A673 (cell line): Measurements from ENCODE around the gene SLC35D2. TPM values are rescaled to one million over a fixed set of nuclear protein-coding genes. Genes with fewer than 3 reads are reported as not detected.

Experiments
- BruUV-seq: library from RNA; stranded (reverse); fragments of 400-500 nt; replicated peaks from 2 replicates; lab custom pipeline; 2021; lab: Mats Ljungman, UMichigan
- CTCF ChIA-PET: fragments of 300-600 bp; sonication (Branson Sonifier 250); formaldehyde crosslinking; loops from one replicate; lab custom pipeline; 2022; ENCODE audit warnings: antibody characterized with exemption; lab: Charles Lee
- POLR2A ChIA-PET: fragments of 300-600 bp; sonication (Branson Sonifier 250); formaldehyde crosslinking; loops from one replicate; lab custom pipeline; 2022; ENCODE audit warnings: antibody characterized with exemption; ENCODE audit not compliant: low non-redundant PET; lab: Charles Lee
- DNase-seq: peaks from one replicate; pipeline ENCODE4 v3.0.0-alpha.2; 2015; ENCODE audit warnings: low spot score
- H3K27ac ChIP-seq: fragments of 200-600 bp; sonication (generic); 2 replicates; pipeline ENCODE4 v1.5.1; 2016; ENCODE audit warnings: mixed run types, low read depth, mild to moderate bottlenecking, mixed read lengths, antibody characterized with exemption, low read length; ENCODE audit not compliant: poor library complexity, severe bottlenecking
- H3K27me3 ChIP-seq: fragments of 200-600 bp; sonication (generic); replicated peaks from 2 replicates; pipeline ENCODE4 v1.6.1; 2017; ENCODE audit warnings: mixed run types, low read depth, mild to moderate bottlenecking, mixed read lengths, antibody characterized with exemption, low read length; ENCODE audit not compliant: insufficient read depth, poor library complexity
- H3K36me3 ChIP-seq: fragments of 200-600 bp; sonication (generic); 2 replicates; pipeline ENCODE4 v1.6.1; 2016; ENCODE audit warnings: mixed run types, mild to moderate bottlenecking, mixed read lengths, antibody characterized with exemption, low read length; ENCODE audit not compliant: insufficient read depth, poor library complexity, severe bottlenecking
- H3K4me1 ChIP-seq: fragments of 200-600 bp; sonication (generic); 2 replicates; pipeline ENCODE4 v1.6.1; 2017; ENCODE audit warnings: mixed run types, mild to moderate bottlenecking, mixed read lengths, antibody characterized with exemption, low read length; ENCODE audit not compliant: insufficient read depth, poor library complexity, severe bottlenecking
- H3K4me3 ChIP-seq: fragments of 200-600 bp; sonication (generic); 2 replicates; pipeline ENCODE4 v1.5.1; 2016; ENCODE audit warnings: low read depth, mixed run types, mild to moderate bottlenecking, mixed read lengths, low read length; ENCODE audit not compliant: poor library complexity, severe bottlenecking
- H3K9me3 ChIP-seq: fragments of 200-600 bp; sonication (generic); 2 replicates; pipeline ENCODE4 v1.6.1; 2016; ENCODE audit warnings: mixed run types, low read depth, mild to moderate bottlenecking, mixed read lengths, antibody characterized with exemption, low read length; ENCODE audit not compliant: poor library complexity, severe bottlenecking
- EZH2 ChIP-seq: fragments of 200-600 bp; sonication (generic); IDR thresholded peaks from 2 replicates; pipeline ENCODE4 v1.6.1; 2017; ENCODE audit warnings: borderline replicate concordance, low read depth, mild to moderate bottlenecking, mixed read lengths, antibody characterized with exemption, low read length; ENCODE audit not compliant: poor library complexity, severe bottlenecking
- intact Hi-C: fragments of 100-400 bp; cut with micrococcal nuclease; formaldehyde crosslinking; loops from one replicate; pipeline ENCODE4 v1.10.0; 2022; ENCODE audit not compliant: unreplicated experiment
- total RNA-seq: library from RNA; stranded (reverse); gene quantifications from 2 replicates; pipeline ENCODE4 v1.2.3, GENCODE V29; 2021
- TF ChIP-seq, protein P1 (sequence below): fragments of 300-800, 200-600 bp; sonication (generic); conservative IDR thresholded peaks from 2 replicates; pipeline ENCODE4 v1.5.1; 2017; ENCODE audit warnings: low read depth, mild to moderate bottlenecking, antibody characterized with exemption, low read length, moderate library complexity, mixed read lengths

SLC35D2 gene
- total RNA-seq, 1 experiment from 2014 or later = 1.1 TPM

DNA sequence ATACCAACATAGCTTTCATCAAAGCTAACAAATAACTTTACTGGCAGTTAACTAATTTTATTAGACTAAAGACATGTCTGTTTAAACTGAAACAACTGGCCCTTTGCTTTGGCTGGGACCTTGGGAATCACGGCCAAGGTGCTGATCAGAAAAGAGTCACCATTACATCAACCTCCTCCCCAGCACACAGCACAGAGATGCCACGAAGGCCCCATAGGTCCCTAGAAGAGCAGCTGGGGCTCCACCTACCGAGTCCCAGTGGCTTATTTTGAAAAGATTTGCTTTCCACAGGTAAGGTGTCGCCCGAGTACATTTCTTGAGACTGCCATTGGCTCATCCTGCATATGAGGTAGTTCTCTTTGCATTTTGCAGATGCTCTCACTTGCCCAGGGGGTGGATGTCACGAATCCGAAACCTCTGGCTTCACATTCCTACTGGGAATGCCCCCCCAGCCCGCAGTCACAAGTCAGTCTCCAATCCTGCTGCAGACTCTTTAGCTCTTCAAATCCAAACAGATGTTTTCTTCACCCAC lies 62.7 kb downstream of the SLC35D2 start:
- BruUV-seq = no TSS peak

DNA sequence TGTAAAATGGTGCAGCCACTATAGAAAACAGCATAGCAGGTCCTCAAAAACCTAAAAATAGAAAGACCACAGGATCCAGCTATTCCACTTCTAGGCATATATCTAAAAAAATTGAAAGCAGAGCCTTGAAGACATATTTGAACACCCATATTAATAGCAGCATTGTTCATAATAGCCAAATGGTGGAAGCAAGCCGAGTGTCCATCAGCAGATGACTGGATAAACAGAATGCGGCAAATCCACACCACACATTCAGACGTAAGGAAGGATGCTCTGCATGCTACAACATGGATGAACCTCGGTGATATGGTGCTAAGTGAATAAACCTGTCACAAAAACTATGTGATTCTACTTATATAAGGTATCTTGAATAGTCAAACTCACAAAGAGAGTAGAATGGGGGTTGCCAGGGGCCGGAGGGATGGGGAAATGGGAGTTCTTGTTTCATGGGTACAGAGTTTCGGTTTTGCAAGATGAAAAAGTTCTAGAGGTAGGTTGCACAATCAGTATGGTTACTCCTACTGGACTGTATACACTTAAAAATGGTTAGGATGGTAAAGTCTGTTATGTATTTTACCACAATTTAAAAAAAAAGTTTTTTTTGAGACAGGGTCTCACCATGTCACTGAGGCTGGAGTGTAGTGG lies 64.5 kb downstream of the SLC35D2 start:
- H3K27me3 ChIP-seq = no peaks in the 10 kb centered on the region
- intact Hi-C loops = no loop called here
- CTCF ChIA-PET = no interaction called here

More for the DNA sequence above, 62.7 kb downstream of the SLC35D2 start:
- Histone ChIP-seq H3K9me3 (no peaks in the 10 kb centered on the region), H3K27me3 (no peaks in the 10 kb centered on the region), H3K4me1 (no peaks in the 10 kb centered on the region), H3K4me3 (no peak overlapping the region), H3K36me3 (no peaks in the 10 kb centered on the region), H3K27ac (no peak overlapping the region)
- DNase-seq = no peak
- intact Hi-C loops = no loop called here
- POLR2A ChIA-PET = no interaction called here
- CTCF ChIA-PET = no interaction called here
- TF ChIP-seq EZH2 = no peak
- TF ChIP-seq, protein P1, sequence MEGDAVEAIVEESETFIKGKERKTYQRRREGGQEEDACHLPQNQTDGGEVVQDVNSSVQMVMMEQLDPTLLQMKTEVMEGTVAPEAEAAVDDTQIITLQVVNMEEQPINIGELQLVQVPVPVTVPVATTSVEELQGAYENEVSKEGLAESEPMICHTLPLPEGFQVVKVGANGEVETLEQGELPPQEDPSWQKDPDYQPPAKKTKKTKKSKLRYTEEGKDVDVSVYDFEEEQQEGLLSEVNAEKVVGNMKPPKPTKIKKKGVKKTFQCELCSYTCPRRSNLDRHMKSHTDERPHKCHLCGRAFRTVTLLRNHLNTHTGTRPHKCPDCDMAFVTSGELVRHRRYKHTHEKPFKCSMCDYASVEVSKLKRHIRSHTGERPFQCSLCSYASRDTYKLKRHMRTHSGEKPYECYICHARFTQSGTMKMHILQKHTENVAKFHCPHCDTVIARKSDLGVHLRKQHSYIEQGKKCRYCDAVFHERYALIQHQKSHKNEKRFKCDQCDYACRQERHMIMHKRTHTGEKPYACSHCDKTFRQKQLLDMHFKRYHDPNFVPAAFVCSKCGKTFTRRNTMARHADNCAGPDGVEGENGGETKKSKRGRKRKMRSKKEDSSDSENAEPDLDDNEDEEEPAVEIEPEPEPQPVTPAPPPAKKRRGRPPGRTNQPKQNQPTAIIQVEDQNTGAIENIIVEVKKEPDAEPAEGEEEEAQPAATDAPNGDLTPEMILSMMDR = no peak

DNA sequence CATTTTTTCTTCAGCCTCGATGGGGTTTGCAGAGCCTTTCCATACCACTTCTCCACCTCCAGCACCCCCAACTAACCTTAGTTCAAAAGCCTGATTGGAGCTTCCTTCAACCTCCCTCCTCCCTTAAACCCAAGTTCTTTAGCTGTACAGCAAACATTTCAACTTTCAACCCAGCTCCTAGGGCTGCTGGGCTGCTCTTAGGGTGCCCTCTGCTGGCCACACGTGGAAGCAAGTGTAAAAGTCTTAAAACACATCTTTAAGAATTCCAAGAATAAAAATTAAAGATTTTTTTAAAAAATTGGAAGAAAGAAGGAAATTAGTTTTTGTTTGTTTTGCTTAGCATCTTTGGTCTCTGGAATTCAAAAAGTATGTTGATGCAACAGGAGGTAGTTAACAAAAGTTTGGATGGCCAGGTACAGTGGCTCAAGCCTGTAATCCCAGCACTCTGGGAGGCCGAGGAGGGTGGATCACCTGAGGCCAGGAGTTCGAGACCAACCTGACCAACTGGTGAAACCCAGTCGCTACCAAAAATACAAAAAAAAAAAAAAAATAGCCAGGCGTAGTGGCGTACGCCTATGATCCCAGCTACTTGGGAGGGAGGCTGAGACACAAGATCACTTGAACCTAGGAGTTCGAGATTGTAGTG lies 66.1 kb downstream of the SLC35D2 start:
- H3K27me3 ChIP-seq = no peaks in the 10 kb centered on the region
- POLR2A ChIA-PET = no interaction called here
- no peaks in the 10 kb centered on the region for H3K4me1 ChIP-seq
- no peak overlapping the region for H3K4me3 ChIP-seq
- intact Hi-C loops = loop anchor here (1.0 kb wide), 1 partner anchor 85 kb away; no protein-coding TSS in a partner anchor
- no peak overlapping the region for H3K27ac ChIP-seq
- H3K9me3 ChIP-seq = peaks cover 8% of the 10 kb centered on the region
- CTCF ChIA-PET = interaction anchor here (0.5 to 1.4 kb wide), 11 partner anchors 24 to 1636 kb away, joined by 3 to 13 read pairs (median 4); no protein-coding TSS in a partner anchor
- DNase-seq = peak; percentile 62
- no TSS peak for BruUV-seq
- TF ChIP-seq, protein P1 = peak; percentile 87
- TF ChIP-seq EZH2 = no peak
- no peaks in the 10 kb centered on the region for H3K36me3 ChIP-seq

More for the DNA sequence above, 64.5 kb downstream of the SLC35D2 start:
- POLR2A ChIA-PET = no interaction called here
- Histone ChIP-seq H3K4me3 (no peak overlapping the region), H3K36me3 (no peaks in the 10 kb centered on the region), H3K27ac (no peak overlapping the region), H3K4me1 (no peaks in the 10 kb centered on the region), H3K9me3 (no peaks in the 10 kb centered on the region)
- TF ChIP-seq, protein P1 = no peak
- TF ChIP-seq EZH2 = no peak
- no peak for DNase-seq
- BruUV-seq = no TSS peak
